ENCODE measurements around the gene INSL6. TPM values are rescaled to one million over a fixed set of nuclear protein-coding genes. Genes with fewer than 3 reads are reported as not detected.

Gene INSL6
- total RNA-seq, 1 donor from 2014 or later = 6.3 TPM

Other genes starting within 250 kb of the INSL6 start
- gene JAK2, start 200.4 kb downstream of the INSL6 start, total RNA-seq (ENCODE audit: insufficient read depth, low replicate concordance) = 33.7 TPM
- gene INSL4, start 45.8 kb upstream of the INSL6 start, total RNA-seq (ENCODE audit: insufficient read depth, low replicate concordance) = 4.8 TPM
- gene RLN2, start 119.1 kb upstream of the INSL6 start, total RNA-seq (ENCODE audit: insufficient read depth, low replicate concordance) = 2.4 TPM
- gene RLN1, start 154.2 kb upstream of the INSL6 start, total RNA-seq (ENCODE audit: insufficient read depth, low replicate concordance) = 1.2 TPM

Data from umbilical cord (tissue), 1 donor.